ENCODE measurements around the gene B4GALT3. TPM values are rescaled to one million over a fixed set of nuclear protein-coding genes. Genes with fewer than 3 reads are reported as not detected.

The B4GALT3 gene
- polyA plus RNA-seq, 3 donors, result 16.8 to 50.3 (median 21.0) TPM

DNA sequence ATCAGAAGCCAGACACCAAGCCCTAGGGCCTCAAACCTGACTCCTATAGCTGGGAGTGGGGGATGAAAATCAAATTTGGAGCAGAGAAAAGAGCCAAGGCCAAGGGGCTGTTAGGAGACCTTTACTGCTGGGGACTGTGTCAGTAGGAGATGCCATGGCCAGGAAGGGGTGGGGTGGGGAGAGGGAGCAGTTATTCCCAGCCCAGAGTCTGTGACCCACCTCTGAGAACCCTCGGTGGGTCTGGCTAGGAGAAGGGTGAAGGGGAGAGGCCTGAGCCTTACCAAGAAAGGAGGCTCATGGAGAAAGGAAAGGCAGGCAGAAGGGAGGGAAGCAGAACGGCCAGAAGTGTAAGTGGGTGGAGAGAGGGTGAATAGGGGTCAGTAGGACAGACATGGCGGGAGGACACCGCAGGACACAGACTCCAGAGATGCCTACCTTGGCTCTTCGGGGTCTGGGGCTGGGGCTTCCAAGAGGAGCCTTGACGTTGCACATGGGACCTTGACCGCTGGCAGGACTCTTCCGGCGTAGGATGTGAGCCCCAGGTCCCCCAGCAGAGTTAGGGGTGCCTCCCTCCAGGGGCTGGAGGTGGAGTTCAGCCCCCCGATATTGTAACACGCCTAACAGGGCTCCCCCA, 20.4 kb upstream of the B4GALT3 start:
- peaks cover 58% of the 10 kb centered on the region for H3K4me1 Mint-ChIP-seq
- no peak overlapping the region for H3K27ac ChIP-seq (ENCODE audit: low read depth in 1 of 2, low read length in 2 of 2)
- intact Hi-C loops (cut with micrococcal nuclease), result no loop called here
- H3K36me3 ChIP-seq (replicated peaks in 1 of 2; ENCODE audit: control insufficient read depth in 1 of 2, insufficient read depth in 2 of 2, low read length in 2 of 2), result no peaks in the 10 kb centered on the region
- H3K9me3 ChIP-seq (replicated peaks in 1 of 2; ENCODE audit: control insufficient read depth in 1 of 2, insufficient read depth in 1 of 2, low read length in 2 of 2), result no peaks in the 10 kb centered on the region
- peaks cover 0 to 2% (median 1%) of the 10 kb centered on the region in 3 donors for H3K27me3 Mint-ChIP-seq (ENCODE audit: low read depth in 3 of 3)
- no peak for DNase-seq
- H3K4me3 ChIP-seq (replicated peaks in 1 of 3; ENCODE audit: low read depth in 2 of 3, low read length in 3 of 3), result no peak overlapping the region
- H3K4me2 ChIP-seq (replicated peaks; ENCODE audit: extremely low read depth, low read length, poor library complexity, severe bottlenecking), result no peak overlapping the region
- no peaks in the 10 kb centered on the region for H3K36me3 Mint-ChIP-seq
- H3K27me3 ChIP-seq (ENCODE audit: control insufficient read depth in 2 of 2, insufficient read depth in 2 of 2, low read length in 2 of 2), result no peaks in the 10 kb centered on the region
- H3K4me3 Mint-ChIP-seq, result peak overlapping the region in 1 of 2 donors; percentile 45
- no peak overlapping the region for H3K9ac ChIP-seq (ENCODE audit: insufficient read depth, low read length, poor library complexity, severe bottlenecking)
- H3K4me1 ChIP-seq (ENCODE audit: control insufficient read depth in 1 of 2, insufficient read depth in 2 of 2, low read length in 2 of 2), result peaks cover 58 to 64% of the 10 kb centered on the region in 2 donors
- WGBS (ENCODE audit: insufficient coverage), result 88% methylated on average over 9 of the region's 11 CpGs
- no peak overlapping the region for H3K27ac Mint-ChIP-seq
- no peak overlapping the region for H2AFZ ChIP-seq (ENCODE audit: insufficient read depth, low read depth, low read length, poor library complexity, severe bottlenecking)
- H4K20me1 ChIP-seq (ENCODE audit: insufficient read depth, low read length), result no peaks in the 10 kb centered on the region
- TF ChIP-seq, protein P1, sequence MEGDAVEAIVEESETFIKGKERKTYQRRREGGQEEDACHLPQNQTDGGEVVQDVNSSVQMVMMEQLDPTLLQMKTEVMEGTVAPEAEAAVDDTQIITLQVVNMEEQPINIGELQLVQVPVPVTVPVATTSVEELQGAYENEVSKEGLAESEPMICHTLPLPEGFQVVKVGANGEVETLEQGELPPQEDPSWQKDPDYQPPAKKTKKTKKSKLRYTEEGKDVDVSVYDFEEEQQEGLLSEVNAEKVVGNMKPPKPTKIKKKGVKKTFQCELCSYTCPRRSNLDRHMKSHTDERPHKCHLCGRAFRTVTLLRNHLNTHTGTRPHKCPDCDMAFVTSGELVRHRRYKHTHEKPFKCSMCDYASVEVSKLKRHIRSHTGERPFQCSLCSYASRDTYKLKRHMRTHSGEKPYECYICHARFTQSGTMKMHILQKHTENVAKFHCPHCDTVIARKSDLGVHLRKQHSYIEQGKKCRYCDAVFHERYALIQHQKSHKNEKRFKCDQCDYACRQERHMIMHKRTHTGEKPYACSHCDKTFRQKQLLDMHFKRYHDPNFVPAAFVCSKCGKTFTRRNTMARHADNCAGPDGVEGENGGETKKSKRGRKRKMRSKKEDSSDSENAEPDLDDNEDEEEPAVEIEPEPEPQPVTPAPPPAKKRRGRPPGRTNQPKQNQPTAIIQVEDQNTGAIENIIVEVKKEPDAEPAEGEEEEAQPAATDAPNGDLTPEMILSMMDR (IDR thresholded peaks at IDR 0.05), result no peak
- peaks cover 6% of the 10 kb centered on the region for H3K79me2 ChIP-seq (ENCODE audit: insufficient read depth, low read length)
- H3K9me3 Mint-ChIP-seq, result no peaks in the 10 kb centered on the region

DNA sequence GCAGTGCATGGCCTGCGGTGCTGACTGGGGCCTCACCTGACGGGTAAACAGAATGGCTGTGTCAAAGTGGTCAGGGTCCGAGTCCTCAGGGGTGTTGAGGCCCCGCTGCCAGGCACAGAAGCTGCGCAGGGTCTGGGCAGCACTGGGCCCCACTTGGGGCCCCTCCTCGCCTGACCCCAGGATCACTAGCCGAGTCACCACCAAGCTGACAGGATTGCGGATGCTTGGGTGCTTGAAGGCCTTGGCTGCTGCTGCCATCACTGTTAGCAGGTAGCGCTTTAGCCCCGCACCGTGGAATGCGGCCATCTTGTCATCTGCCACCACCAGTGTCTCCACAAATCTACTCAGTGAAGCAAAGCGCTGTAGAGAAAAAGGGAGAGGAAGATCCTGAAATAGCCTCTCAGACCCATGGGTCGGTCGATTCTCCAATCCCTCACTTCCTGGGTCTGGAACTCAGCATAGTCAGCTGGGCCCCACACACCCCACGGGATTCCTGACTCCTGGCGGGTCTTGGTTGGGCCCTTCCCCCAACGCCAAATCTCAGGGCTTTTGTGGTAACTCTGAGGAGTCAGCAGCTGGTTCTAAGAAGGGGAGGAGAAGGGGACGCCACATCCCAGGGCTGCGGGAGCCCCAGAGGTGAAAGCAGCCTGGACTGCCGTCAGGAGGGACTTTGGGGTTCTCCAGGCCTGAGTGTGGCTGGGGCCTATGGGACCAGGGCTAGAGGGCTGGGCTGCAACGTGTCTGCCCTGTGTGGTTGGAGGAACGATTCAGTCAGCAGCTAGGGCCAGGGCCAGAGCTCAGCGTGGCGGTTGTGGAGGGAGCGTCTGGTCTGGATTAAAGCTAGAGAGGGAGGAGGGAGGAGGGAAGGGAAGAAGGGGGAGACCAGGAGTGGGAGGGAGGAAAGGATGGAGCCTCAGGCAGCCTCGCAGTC, 19.5 kb upstream of the B4GALT3 start:
- Histone ChIP-seq H3K79me2 (ENCODE audit: insufficient read depth, low read length) (no peaks in the 10 kb centered on the region), H2AFZ (ENCODE audit: insufficient read depth, low read depth, low read length, poor library complexity, severe bottlenecking) (no peak overlapping the region), H3K9me3 (replicated peaks in 1 of 2; ENCODE audit: control insufficient read depth in 1 of 2, insufficient read depth in 1 of 2, low read length in 2 of 2) (no peaks in the 10 kb centered on the region), H4K20me1 (ENCODE audit: insufficient read depth, low read length) (no peaks in the 10 kb centered on the region), H3K4me1 (ENCODE audit: control insufficient read depth in 1 of 2, insufficient read depth in 2 of 2, low read length in 2 of 2) (peaks cover 59 to 64% of the 10 kb centered on the region in 2 donors), H3K27ac (ENCODE audit: low read depth in 1 of 2, low read length in 2 of 2) (no peak overlapping the region), H3K27me3 (ENCODE audit: control insufficient read depth in 2 of 2, insufficient read depth in 2 of 2, low read length in 2 of 2) (no peaks in the 10 kb centered on the region), H3K4me3 (replicated peaks in 1 of 3; ENCODE audit: low read depth in 2 of 3, low read length in 3 of 3) (no peak overlapping the region), H3K36me3 (replicated peaks in 1 of 2; ENCODE audit: control insufficient read depth in 1 of 2, insufficient read depth in 2 of 2, low read length in 2 of 2) (no peaks in the 10 kb centered on the region), H3K4me2 (replicated peaks; ENCODE audit: extremely low read depth, low read length, poor library complexity, severe bottlenecking) (no peak overlapping the region), H3K9ac (ENCODE audit: insufficient read depth, low read length, poor library complexity, severe bottlenecking) (no peak overlapping the region)
- Mint-ChIP-seq H3K27ac (peak overlapping the region in 1 of 7 donors; percentile 59), H3K27me3 (ENCODE audit: low read depth in 3 of 3) (peaks cover 0 to 2% (median 1%) of the 10 kb centered on the region in 3 donors), H3K4me1 (peaks cover 66% of the 10 kb centered on the region), H3K9me3 (no peaks in the 10 kb centered on the region), H3K4me3 (no peak overlapping the region), H3K36me3 (no peaks in the 10 kb centered on the region)
- intact Hi-C loops (cut with micrococcal nuclease), result no loop called here
- TF ChIP-seq, protein P1 (IDR thresholded peaks at IDR 0.05), result no peak
- 90% methylated on average over 15 of the region's 27 CpGs for WGBS (ENCODE audit: insufficient coverage)
- no peak for DNase-seq
